IPS-NIHi7 (cell line): ENCODE data around the gene C8A.
A peak's percentile ranks its signal among the peaks of the same experiment; 100 is the strongest.

Experiments
- DNase-seq: peaks from one replicate; pipeline ENCODE4 v3.0.0; 2012; ENCODE audit warnings: mixed read lengths; ENCODE audit errors: extremely low spot score

The C8A gene

GRCh38 chr1:56854521-56855099, at the start of gene C8A:
C8A (plus strand) TSS chr1:56854797; CDS start chr1:56854902, 105 bp downstream.
- no peak for DNase-seq

DNA sequence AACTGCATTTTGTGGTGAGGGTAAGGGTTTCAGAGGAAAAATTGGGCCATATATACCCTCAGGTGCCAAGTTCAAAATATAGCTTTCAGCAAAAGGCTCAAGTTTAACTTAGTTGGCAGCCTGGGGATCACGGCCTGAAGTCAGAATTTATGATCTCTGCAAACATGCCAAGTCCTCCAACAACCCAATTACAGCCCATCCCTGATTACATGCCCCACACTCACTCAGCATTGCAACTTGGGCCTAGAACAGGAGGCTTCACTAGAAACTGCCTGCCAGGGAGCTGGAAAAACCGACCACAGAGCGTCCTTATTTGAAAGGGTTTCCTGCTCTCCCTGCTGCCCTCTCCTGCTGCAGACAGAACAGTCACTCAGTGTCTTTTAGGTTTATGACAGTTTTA, 47.8 kb upstream of the C8A start:
- DNase-seq: no peak

DNA sequence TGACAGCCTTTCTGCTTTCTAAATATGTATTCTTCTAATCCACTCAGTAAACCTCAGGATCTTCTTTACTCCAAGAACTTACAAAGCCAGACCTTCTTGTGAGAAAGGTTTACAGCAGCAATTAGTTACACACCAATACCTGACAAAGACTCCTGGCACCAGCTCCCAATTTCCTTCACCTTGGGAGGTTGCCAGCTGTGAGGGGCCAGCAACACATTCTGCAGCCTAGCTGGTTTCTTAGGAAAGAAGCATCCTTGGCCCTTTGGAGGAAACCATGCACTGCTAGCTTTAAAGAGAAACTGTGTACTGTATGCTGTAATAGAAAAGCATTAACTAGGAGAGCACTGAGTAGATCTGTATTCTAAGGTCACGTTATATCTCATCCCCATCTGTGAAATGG, 46.2 kb upstream of the C8A start:
- DNase-seq: no peak

DNA sequence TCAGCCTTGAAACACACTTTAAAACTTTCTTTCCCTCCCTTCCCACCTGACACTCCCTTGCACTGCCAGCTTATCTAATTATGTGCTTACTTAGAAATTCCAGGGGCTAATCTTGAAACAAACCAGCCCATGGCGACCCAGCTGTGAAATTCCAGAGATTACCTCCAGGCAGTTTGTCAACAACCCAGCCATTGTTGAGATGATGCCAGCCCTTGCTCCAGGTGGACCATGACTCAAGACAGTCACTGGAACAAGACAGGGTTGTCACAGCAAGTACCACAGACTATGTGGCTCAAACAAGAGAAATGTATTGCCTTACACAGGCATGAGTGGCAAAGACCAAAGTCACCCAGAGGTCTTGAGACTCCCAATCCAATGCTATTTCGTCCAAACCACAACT, 43.3 kb upstream of the C8A start:
- no peak for DNase-seq

DNA sequence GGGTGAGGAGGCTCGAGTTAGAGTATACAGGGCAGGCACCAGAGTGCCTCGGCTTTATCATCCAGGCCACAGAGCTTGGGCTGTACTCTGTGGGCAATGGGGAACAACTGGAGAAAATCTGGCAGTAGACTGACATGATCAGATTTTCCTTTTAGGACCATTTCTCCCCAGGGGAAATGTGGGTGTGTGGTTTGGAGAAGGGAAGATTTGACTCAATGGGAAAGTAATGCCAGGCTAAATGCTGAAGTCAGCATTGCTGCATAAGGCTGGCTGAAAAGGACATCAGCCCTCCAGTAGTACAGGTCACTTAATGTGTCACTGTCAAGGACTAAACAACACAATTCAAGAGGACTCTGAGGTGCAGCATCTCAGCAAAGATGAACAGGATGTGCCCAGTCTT, 40.4 kb upstream of the C8A start:
- no peak for DNase-seq

GRCh38 chr1:56816264-56816663, 38.3 kb upstream of the C8A start:
- no peak for DNase-seq

DNA sequence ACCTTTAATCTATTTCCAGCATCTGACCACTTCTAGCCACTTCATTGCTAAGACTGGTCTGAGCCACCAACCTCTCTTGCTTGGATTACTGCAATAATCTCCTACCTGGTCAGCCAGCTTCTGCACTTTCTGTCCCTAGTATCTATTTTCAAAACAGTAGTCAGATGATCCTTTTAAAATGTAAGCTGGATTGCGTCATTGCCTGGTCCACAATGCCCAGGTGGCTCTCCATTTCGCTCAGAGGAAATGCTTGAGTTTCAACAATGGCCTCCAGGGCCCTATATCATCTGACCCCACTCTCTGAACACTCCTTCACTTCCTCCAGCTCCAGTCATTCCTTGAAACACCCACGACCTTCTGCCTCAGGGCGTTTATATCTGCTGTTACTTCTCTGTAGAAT, 37.7 kb upstream of the C8A start:
- no peak for DNase-seq

GRCh38 chr1:56817716-56818463, 36.7 kb upstream of the C8A start:
- no peak for DNase-seq

DNA sequence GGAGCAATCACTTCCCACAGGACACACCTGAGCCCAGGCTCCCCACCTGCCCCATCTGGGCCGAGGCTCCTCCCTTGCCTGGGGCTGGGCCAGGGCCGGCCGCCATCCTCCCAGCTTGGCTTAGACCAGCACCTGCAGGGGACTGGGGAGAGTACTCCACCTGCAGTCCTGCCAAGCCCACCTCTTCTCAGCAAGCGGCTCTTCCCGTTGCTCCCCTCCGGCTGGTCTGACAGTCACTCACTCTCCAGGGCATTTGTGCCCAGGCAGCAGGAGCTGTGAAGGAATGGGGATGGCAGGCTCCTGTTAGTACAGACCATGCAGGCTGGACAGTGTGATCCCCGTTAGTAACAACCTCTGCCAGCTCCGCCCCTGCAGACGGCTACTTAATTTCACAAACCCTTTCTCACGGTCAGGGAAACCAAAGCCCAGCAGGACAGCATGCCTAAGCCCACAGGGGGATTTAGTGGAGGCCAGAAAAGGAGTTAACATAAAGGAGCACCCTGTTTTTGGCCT, 35.2 kb upstream of the C8A start, which contains the start of gene FYB2:
Gene FYB2 (minus strand): TSS at position 18 of the 513 bp plus-strand sequence. CDS start 114 bp downstream, outside the sequence.
- peak; percentile 76 for DNase-seq

- DNase-seq: peak; percentile 91
These were observed 33.7 kb upstream of the C8A start for GRCh38 chr1:56820755-56821461.

DNA sequence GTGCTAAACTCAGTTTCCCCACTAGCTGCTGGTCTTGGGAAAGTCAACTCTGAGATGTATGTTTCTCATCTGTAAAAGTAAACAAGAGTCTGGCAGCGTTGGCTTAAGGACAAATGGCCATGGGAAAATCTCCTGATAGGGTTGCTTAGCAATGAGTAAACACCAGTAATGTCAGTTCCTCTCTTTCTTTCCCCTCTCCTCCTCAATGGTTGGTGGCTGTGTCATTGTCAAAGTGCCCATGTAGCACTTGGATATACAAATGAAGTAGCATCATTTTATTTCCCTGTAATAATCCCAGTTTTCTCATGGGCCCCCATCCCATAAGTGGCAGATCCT, 33.2 kb upstream of the C8A start:
- DNase-seq: peak; percentile 20

- no peak for DNase-seq
These were observed 30.3 kb upstream of the C8A start for GRCh38 chr1:56824271-56824670.

DNA sequence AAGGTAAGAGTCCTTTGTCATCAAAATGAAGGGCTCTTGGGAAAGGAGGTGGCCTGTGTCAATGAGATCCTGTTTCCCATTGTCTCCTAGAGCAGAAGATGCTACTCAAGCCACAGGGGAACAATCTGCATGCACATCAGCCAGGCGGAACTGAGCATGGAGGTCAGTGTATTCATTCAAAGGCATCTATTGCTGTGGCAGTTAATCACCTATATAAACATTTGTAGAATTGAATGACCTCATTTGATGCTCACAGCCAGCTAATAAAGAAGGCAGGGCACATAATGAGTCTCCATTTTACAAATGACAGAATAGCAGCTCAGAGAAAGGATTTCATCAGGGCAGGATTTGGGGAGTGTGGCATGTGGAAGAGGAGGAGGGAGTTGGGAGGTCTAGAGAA, 29.7 kb upstream of the C8A start:
- no peak for DNase-seq

DNA sequence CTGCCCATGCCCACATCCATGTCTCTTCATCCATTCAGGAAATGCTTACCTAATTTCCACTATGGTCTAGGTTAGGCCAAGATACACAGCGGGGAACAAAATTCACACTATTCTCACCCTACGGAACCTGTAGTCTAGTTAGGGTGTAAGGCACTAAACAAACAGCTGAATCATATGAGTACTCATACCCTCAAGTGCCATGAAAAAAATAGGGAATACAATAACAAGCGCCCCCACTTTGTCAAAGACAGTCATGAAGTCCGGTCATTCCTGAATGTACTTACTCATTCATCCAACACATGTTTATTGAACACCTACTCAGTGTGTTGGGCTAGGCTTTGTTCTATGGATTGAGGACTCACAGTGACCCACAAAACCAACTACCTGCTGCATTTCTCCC, 29.2 kb upstream of the C8A start:
- no peak for DNase-seq

GRCh38 chr1:56827711-56828110, 26.9 kb upstream of the C8A start:
- no peak for DNase-seq

DNA sequence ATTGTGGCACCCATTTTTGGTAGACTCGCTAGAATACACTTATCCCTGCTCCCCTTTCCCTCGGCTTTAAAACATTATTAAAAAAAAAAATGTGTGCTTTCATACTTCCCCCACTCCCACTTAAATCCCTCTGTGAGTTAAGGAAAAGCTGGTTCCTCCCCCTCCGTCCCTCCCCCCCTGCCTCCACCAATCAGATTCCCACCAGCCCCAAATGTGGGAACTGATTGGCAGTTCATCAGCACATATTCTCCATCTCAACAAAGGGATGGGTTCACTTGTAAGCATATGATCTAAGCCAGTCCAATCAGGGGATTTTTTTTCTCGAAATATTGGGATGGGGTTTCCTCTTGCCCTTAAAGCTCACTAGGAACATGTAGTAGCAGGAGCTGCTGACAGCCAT, 24.5 kb upstream of the C8A start:
- DNase-seq: peak; percentile 27

- DNase-seq: peak; percentile 68
These were observed 22.5 kb upstream of the C8A start for GRCh38 chr1:56831871-56832693.

- DNase-seq: no peak
These were observed 21.5 kb upstream of the C8A start for GRCh38 chr1:56833088-56833487.

GRCh38 chr1:56834137-56834900, 20.3 kb upstream of the C8A start:
- no peak for DNase-seq

DNA sequence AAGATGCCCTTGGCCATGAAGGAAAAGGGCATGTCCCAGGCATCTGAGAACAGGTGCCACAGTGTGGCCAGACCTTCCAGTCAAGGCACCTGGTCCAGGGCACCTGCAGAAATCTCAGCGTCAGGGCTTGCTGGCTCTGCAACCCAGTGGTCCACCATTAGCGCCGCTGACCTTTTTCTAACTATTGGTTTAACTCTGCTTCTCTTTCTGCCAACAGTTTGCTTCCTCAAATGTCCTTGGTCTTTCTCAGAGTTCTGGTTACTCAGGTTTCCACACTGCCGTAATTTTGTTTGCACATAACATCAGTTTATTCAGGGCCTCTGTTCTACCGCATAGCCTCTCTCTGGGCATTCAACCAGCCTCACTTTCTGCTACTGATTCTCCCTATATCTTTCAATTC, 18.9 kb upstream of the C8A start:
- DNase-seq: no peak

- DNase-seq: no peak
These were observed 18.2 kb upstream of the C8A start for GRCh38 chr1:56836359-56836758.
